GM21825 (cell line): Measurements from ENCODE around the gene DPP10.
"Not testable (repeated sequence)": the region's sequence is repeated elsewhere in the genome, so short reads cannot be mapped to it uniquely, and the experiment has no call there.

Experiments used
- ATAC-seq: cut with Tn5 transposase; IDR thresholded peaks from one replicate; pipeline ENCODE4 v1.9.1; 2021; ENCODE audit warnings: mild to moderate bottlenecking, moderate library complexity; ENCODE audit not compliant: unreplicated experiment

DPP10 gene

GRCh38 chr2:114442510-114442909 lies at the start of gene DPP10:
Gene DPP10 (plus strand): TSS chr2:114442641.
- no peak for ATAC-seq

DNA sequence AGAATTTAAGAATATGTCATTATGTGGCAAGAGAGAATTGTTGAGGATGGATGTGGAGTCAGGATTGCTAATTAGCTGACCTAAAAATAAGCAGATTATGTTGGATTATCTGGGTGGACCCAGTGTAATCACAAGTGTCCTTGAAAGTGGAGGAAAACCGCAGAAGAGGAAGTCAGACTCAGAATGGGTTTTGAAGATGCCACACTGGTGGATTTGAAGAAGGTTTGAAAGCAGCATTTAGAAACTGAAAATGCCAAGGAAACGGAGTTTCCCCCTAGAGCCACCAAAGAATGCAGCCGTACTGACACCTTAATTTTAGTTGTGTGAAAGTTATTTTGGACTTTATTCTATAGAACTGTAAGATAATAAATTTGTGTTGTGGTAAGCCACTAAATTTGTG lies 41.6 kb upstream of the DPP10 start:
- ATAC-seq = no peak

- ATAC-seq = no peak
These were observed 37.0 kb upstream of the DPP10 start for GRCh38 chr2:114405247-114406116.

DNA sequence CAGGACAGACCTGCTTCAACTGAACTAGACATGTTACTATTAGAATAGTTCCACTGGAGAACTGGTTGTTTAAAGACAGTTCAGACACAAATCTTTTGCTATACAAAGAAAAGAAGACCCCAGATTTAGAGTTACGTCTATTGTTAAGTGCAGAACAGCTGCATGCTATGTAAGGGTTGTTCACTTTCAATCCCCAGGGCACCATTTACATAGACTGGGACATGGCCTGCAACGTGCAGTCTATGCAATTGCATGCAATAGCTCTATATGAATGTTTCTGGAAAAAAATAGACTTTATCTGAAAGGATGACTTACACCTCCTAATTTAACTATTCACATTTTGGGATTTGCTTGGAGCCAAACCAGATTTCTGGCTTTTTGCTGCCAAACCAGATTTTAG lies 36.1 kb upstream of the DPP10 start:
- no peak for ATAC-seq

- ATAC-seq = not testable (repeated sequence)
These were observed 35.1 kb upstream of the DPP10 start for GRCh38 chr2:114407353-114407752.

GRCh38 chr2:114421781-114422180 lies 20.7 kb upstream of the DPP10 start:
- ATAC-seq = no peak

- ATAC-seq = no peak
These were observed 17.7 kb upstream of the DPP10 start for GRCh38 chr2:114424699-114425098.

DNA sequence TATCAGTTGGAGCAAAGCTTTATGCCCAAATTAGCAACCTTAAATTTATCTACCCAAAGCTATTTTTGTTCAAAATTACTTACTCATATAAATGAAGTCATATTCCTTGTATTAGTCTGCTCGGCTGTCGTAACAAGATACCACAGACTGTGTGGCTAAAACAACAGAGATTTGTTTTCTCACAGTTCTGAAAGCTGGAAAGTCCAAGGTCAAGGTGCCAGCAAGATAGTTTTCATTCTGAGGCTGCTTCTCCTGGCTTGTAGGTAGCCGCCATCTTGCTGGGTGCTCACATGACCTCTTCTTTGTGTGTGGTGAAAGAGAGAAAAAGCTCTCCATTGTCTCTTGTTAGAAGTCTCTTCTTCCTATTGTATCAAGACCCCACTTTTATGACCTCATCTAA lies 15.7 kb upstream of the DPP10 start:
- no peak for ATAC-seq

DNA sequence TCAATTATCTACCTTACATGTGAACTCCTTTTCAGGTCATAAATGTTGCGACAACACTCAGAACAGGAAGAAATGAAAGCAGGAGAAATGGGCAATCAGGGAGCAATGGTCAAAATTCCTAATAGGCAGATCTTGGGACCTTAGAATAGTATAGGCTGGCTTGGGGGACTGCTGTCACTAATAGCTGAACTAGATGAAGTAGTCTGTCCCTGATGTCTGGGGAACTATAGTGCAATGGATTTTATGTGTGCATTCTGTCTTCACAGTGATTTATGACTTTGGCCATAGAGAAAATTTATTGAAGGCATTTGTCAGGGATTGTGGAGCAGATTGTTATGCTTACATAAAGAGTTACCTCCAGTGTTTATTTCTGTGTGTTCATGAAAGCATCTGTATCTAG lies 6.1 kb upstream of the DPP10 start:
- no peak for ATAC-seq

DNA sequence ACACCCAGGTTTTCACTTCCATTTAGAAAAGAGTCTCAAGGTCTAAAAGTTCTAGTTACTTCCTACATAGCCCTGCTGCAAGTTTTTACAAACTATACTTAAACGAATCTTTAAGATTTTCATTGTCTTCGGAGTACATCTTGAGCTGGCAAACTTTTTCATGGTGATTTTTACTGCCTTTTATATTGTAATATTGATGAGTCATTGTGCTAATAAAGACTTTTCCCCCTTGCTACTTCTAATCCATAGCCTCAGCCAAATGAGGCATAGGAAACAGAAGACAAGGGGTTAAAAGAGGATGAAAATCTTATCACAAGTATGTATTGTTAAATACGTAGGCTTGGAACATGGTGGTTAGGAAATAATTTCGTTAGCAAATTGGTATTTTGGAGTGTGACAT lies 4.1 kb downstream of the DPP10 start:
- ATAC-seq = no peak

- no peak for ATAC-seq
These were observed 8.2 kb downstream of the DPP10 start for GRCh38 chr2:114450639-114451038.

- ATAC-seq = no peak
These were observed 14.1 kb downstream of the DPP10 start for GRCh38 chr2:114456566-114456965.

GRCh38 chr2:114457956-114458355 lies 15.5 kb downstream of the DPP10 start:
- ATAC-seq = no peak

DNA sequence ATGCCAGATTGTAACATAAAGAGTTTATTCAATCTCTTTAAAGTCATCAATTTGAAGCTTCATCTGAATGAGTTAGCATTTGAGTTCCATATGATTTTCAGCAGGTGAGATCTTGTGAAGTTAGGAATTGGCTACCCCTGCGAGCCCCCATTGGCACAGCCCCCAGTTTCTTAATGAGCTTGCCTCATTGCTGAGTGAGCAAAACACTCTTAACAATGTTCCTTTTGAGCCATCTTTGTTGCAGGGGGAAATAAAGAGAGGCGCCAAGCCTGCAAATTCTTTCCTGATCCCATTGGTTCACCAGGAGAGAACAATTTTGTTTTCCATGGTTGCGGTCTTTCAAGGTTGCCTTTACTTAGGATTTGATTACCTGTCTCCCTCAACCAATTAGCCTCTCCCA lies 18.7 kb downstream of the DPP10 start:
- ATAC-seq = no peak

GRCh38 chr2:114464961-114465706 lies 22.7 kb downstream of the DPP10 start:
- no peak for ATAC-seq

DNA sequence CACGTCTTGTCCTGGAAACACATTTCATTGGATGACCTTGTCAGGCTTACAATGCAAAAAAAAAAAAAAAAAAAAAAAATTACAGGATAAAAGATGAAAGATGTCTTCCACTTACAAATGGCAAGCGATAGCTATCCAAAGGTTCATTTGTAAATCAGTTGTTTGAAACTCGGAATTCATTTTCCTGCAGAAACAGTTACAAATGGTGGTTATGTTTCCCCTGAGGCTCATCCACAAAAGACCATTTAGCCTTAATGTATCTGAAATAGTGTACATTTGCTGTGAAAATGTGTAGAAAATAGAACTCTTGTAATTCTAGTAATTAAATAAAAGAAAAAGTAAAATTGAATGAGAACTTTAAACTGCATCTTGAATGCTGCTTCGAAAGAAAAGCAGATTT lies 25.9 kb downstream of the DPP10 start:
- ATAC-seq = no peak

- no peak for ATAC-seq
These were observed 29.8 kb downstream of the DPP10 start for GRCh38 chr2:114472246-114472645.

DNA sequence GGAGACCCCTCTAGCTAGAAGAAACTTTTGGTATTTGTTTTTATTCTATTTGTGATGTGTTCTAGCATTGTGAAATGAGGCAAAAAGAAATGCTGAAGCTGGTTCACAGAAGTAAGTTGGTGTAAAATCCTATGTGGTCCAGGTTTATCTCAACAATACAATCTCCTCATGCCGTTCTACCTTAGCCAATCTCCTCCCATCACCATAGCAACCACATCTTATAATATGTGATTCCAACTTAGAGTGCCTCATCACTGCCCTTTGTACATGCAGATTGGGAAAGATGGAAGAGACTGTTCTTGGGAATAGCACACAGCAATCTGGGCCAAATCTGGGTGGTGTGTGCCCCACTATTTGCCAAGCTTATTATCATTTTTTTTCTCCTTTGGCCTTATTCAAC lies 30.3 kb downstream of the DPP10 start:
- no peak for ATAC-seq

DNA sequence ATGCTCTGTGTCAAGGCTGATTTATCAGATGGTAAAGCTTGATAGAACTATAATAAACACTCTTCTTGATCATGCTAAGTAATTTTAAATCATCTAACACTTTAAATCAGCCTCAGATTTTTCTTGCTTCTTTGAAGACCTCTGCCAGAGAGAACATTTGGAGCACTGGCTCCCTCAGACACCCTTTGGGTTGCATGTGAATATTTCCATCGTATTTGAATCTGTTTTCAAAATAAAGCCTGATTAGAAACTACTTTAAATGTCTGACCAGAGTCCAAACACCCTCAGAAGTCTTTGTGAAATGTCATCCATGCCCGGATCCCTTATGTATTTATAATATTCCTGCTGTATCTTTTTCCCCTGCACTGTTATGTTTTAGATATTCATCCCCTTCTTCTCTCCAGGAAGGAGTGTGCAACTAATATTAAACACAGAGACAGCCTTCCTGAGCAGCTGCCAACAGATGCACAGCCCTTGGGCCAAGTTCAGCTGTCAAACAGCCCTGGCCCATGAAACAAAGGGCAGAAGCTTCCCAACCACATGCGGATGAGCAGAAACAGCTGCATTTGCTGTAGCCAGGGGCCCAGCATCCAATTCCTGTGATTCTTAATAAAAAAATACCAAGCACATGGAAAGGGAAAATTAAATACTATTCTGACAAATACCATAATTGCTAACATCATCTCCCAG lies 46.5 kb downstream of the DPP10 start:
- no peak for ATAC-seq

- no peak for ATAC-seq
These were observed 52.6 kb downstream of the DPP10 start for GRCh38 chr2:114495046-114495445.

- ATAC-seq = no peak
These were observed 54.5 kb downstream of the DPP10 start for GRCh38 chr2:114496959-114497358.

DNA sequence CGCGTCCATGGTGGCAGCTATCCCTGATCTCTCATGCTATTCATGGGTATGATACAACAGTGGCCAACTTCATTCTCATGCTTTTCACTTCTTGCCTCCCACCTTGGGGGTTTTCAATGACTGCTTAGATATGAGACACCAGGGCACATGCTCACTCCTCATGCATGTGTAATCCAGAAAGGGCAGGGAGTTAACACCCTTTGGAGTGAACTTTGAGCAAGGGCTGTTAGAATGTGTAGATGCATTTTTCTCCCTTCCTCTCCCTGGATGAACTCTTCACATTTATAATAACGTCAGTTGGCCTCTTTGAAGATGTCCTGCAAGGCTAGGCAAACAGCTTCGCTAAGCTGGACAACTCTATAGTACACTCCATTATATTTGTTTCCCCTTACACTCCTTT lies 56.7 kb downstream of the DPP10 start:
- no peak for ATAC-seq
